ENCODE results near the gene MPV17.
"Not testable (repeated sequence)": the region's sequence is repeated elsewhere in the genome, so short reads cannot be mapped to it uniquely, and the experiment has no call there.

Gene MPV17

GRCh38 chr2:27323596-27324285 lies 844 bp upstream of the MPV17 start:
- no peak for DNase-seq (ENCODE audit: low read depth)

- DNase-seq (ENCODE audit: low read depth): no peak
Measured at GRCh38 chr2:27322301-27322765, 564 bp downstream of the MPV17 start.

- DNase-seq (ENCODE audit: low read depth): no peak
Measured at GRCh38 chr2:27320958-27321543, 1.8 kb downstream of the MPV17 start.

- not testable (repeated sequence) for DNase-seq (ENCODE audit: low read depth)
Measured at GRCh38 chr2:27319839-27320238, 3.1 kb downstream of the MPV17 start.

GRCh38 chr2:27316655-27317412 lies 6.1 kb downstream of the MPV17 start:
- DNase-seq (ENCODE audit: low read depth): no peak

GRCh38 chr2:27315122-27315521 lies 7.8 kb downstream of the MPV17 start:
- DNase-seq (ENCODE audit: low read depth): no peak

- DNase-seq (ENCODE audit: low read depth): no peak
Measured at GRCh38 chr2:27314709-27315108, 8.2 kb downstream of the MPV17 start.

- no peak for DNase-seq (ENCODE audit: low read depth)
Measured at GRCh38 chr2:27313882-27314645, 8.8 kb downstream of the MPV17 start.

GRCh38 chr2:27312152-27312551 lies 10.7 kb downstream of the MPV17 start:
- DNase-seq (ENCODE audit: low read depth): no peak

- no peak for DNase-seq (ENCODE audit: low read depth)
Measured at GRCh38 chr2:27309651-27310050, 13.2 kb downstream of the MPV17 start.

GRCh38 chr2:27308359-27308881 lies 14.5 kb downstream of the MPV17 start, which contains the start of gene UCN:
TSS of gene UCN (minus strand) at chr2:27308445. CDS start at chr2:27307895, 550 bp downstream.
- DNase-seq (ENCODE audit: low read depth): no peak

GRCh38 chr2:27307545-27308358 lies 15.1 kb downstream of the MPV17 start:
- DNase-seq (ENCODE audit: low read depth): no peak

- DNase-seq (ENCODE audit: low read depth): no peak
Measured at GRCh38 chr2:27307287-27307544, 15.7 kb downstream of the MPV17 start.

- no peak for DNase-seq (ENCODE audit: low read depth)
Measured at GRCh38 chr2:27306573-27307286, 16.2 kb downstream of the MPV17 start.

- DNase-seq (ENCODE audit: low read depth): no peak
Measured at GRCh38 chr2:27306136-27306535, 16.8 kb downstream of the MPV17 start.

GRCh38 chr2:27305516-27305915 lies 17.4 kb downstream of the MPV17 start:
- DNase-seq (ENCODE audit: low read depth): no peak

GRCh38 chr2:27304488-27305240 lies 18.2 kb downstream of the MPV17 start:
- DNase-seq (ENCODE audit: low read depth): no peak

- DNase-seq (ENCODE audit: low read depth): peak; percentile 36
Measured at GRCh38 chr2:27303093-27304025, 19.5 kb downstream of the MPV17 start.

- not testable (repeated sequence) for DNase-seq (ENCODE audit: low read depth)
Measured at GRCh38 chr2:27300606-27301005, 22.3 kb downstream of the MPV17 start.
